Trophoblast cell (in vitro differentiated cells and primary cell): ENCODE results near the gene GAPDHS.

Source experiments
- DNase-seq, 2 donors: peaks; one replicate each; pipeline ENCODE4 v3.0.0-alpha.2; 2016
- H2AFZ ChIP-seq: 2 replicates; pipeline ENCODE4 v1.6.1; 2013; ENCODE audit warnings: low read length, moderate library complexity, mild to moderate bottlenecking; ENCODE audit not compliant: insufficient read depth, poor library complexity
- H2AK5ac ChIP-seq: 2 replicates; pipeline ENCODE4 v1.6.1; 2013; ENCODE audit warnings: mild to moderate bottlenecking, low read length
- H2BK120ac ChIP-seq: 2 replicates; pipeline ENCODE4 v1.6.1; 2013; ENCODE audit warnings: low read length, mild to moderate bottlenecking, moderate library complexity; ENCODE audit not compliant: insufficient read depth, poor library complexity
- H2BK12ac ChIP-seq: 2 replicates; pipeline ENCODE4 v1.6.1; 2013; ENCODE audit warnings: mild to moderate bottlenecking, low read length, moderate library complexity
- H2BK5ac ChIP-seq: 2 replicates; pipeline ENCODE4 v1.6.1; 2013; ENCODE audit warnings: low read length, low read depth, moderate library complexity, mild to moderate bottlenecking; ENCODE audit not compliant: poor library complexity
- H3K14ac ChIP-seq: 2 replicates; pipeline ENCODE4 v1.6.1; 2013; ENCODE audit warnings: mild to moderate bottlenecking, low read length
- H3K18ac ChIP-seq: 2 replicates; pipeline ENCODE4 v1.6.1; 2013; ENCODE audit warnings: mild to moderate bottlenecking, low read length
- H3K23ac ChIP-seq: 2 replicates; pipeline ENCODE4 v1.6.1; 2013; ENCODE audit warnings: low read length
- H3K27ac ChIP-seq: 2 replicates; pipeline ENCODE4 v1.5.1; 2013; ENCODE audit warnings: low read depth, mild to moderate bottlenecking, inconsistent platforms, low read length, moderate library complexity
- H3K27me3 ChIP-seq: 2 replicates; pipeline ENCODE4 v1.6.1; 2013; ENCODE audit warnings: inconsistent platforms, mild to moderate bottlenecking, low read length, moderate library complexity; ENCODE audit not compliant: insufficient read depth
- H3K36me3 ChIP-seq, 2 experiments: 1 replicate in 1 of 2; 2 replicates in 1 of 2; pipeline ENCODE4 v1.6.1; 2013; ENCODE audit warnings: low read length in 2 of 2, mild to moderate bottlenecking in 2 of 2, moderate library complexity in 1 of 2; ENCODE audit not compliant: insufficient read depth in 2 of 2, control insufficient read depth in 1 of 2
- H3K4ac ChIP-seq: 2 replicates; pipeline ENCODE4 v1.6.1; 2013; ENCODE audit warnings: low read depth, mild to moderate bottlenecking, low read length, moderate library complexity
- H3K4me1 ChIP-seq, 2 experiments: 1 replicate in 1 of 2; 2 replicates in 1 of 2; pipeline ENCODE4 v1.6.1; 2013; ENCODE audit warnings: low read length in 2 of 2, mild to moderate bottlenecking in 2 of 2, moderate library complexity in 1 of 2; ENCODE audit not compliant: insufficient read depth in 2 of 2, control insufficient read depth in 1 of 2
- H3K4me2 ChIP-seq: 2 replicates; pipeline ENCODE4 v1.6.1; 2013; ENCODE audit warnings: inconsistent platforms, mild to moderate bottlenecking, low read length, moderate library complexity
- H3K4me3 ChIP-seq: 2 replicates; pipeline ENCODE4 v1.5.1; 2013; ENCODE audit warnings: mild to moderate bottlenecking, low read depth, low read length, inconsistent platforms
- H3K79me1 ChIP-seq: one replicate; pipeline ENCODE4 v1.6.1; 2013; ENCODE audit warnings: low read length
- H3K79me2 ChIP-seq: 2 replicates; pipeline ENCODE4 v1.6.1; 2013; ENCODE audit warnings: low read length, mild to moderate bottlenecking; ENCODE audit not compliant: control insufficient read depth, insufficient read depth, poor library complexity
- H3K9ac ChIP-seq: 2 replicates; pipeline ENCODE4 v1.6.1; 2013; ENCODE audit warnings: mild to moderate bottlenecking, low read length
- H3K9me3 ChIP-seq: 2 replicates; pipeline ENCODE4 v1.6.1; 2013; ENCODE audit warnings: low read depth, mild to moderate bottlenecking, control low read depth, inconsistent platforms, low read length; ENCODE audit not compliant: insufficient read depth
- H4K12ac ChIP-seq: 2 replicates; pipeline ENCODE4 v1.6.1; 2013; ENCODE audit warnings: low read depth, mild to moderate bottlenecking, low read length, moderate library complexity
- H4K8ac ChIP-seq: 2 replicates; pipeline ENCODE4 v1.6.1; 2013; ENCODE audit warnings: low read depth, mild to moderate bottlenecking, low read length, moderate library complexity
- H4K91ac ChIP-seq: one replicate; pipeline ENCODE4 v1.6.1; 2013; ENCODE audit warnings: low read depth, mild to moderate bottlenecking, low read length, moderate library complexity
- WGBS: extraction: QIAGEN DNeasy Blood & Tissue Kit; methylation state at CpG from one replicate; pipeline ENCODE4 v1.1.7; 2013; ENCODE audit warnings: missing lambda C conversion rate; ENCODE audit not compliant: insufficient read length, insufficient coverage; ENCODE audit errors: extremely low coverage; 5-methylcytosine and 5-hydroxymethylcytosine counted together

The GAPDHS gene

DNA sequence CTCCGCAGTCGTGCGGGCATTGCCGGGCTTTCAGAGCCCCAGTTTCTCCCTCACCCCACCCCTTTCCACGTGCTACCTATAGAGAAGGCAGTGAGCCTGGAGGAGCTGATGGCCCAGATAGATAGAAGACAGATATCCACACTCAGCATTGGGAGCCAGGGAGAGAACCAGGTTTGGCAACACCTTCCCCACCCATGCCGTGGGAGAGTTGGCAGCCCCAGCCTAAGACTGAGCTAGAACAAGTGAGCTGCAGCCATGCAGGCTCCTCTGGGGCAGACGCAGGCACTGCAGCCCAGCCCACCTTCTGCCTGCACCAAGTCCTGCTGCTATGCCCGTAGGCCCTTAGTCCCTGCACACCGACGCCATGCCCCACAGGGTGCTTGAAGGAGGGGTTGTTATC lies 32.6 kb upstream of the GAPDHS start:
- no peaks in the 10 kb centered on the region for H3K9me3 ChIP-seq
- H2AFZ ChIP-seq: no peak overlapping the region
- no peak overlapping the region for H3K4me3 ChIP-seq
- H3K4ac ChIP-seq: no peak overlapping the region
- peaks cover 46 to 51% of the 10 kb centered on the region in 2 experiments for H3K36me3 ChIP-seq
- H4K8ac ChIP-seq: no peak overlapping the region
- no peak overlapping the region for H3K27ac ChIP-seq
- no peak overlapping the region for H3K14ac ChIP-seq
- no peaks in the 10 kb centered on the region for H3K4me1 ChIP-seq
- no peak overlapping the region for H2BK120ac ChIP-seq
- H4K91ac ChIP-seq: no peak overlapping the region
- H3K79me1 ChIP-seq: no peaks in the 10 kb centered on the region
- WGBS: no CpG with 5 or more reads among the region's 10 CpGs
- no peak overlapping the region for H3K9ac ChIP-seq
- H2AK5ac ChIP-seq: no peak overlapping the region
- no peak overlapping the region for H3K18ac ChIP-seq
- no peak overlapping the region for H3K4me2 ChIP-seq
- H4K12ac ChIP-seq: no peak overlapping the region
- no peaks in the 10 kb centered on the region for H3K27me3 ChIP-seq
- no peak overlapping the region for H3K23ac ChIP-seq
- H2BK12ac ChIP-seq: no peak overlapping the region
- no peak overlapping the region for H2BK5ac ChIP-seq
- no peak for DNase-seq
- no peaks in the 10 kb centered on the region for H3K79me2 ChIP-seq

DNA sequence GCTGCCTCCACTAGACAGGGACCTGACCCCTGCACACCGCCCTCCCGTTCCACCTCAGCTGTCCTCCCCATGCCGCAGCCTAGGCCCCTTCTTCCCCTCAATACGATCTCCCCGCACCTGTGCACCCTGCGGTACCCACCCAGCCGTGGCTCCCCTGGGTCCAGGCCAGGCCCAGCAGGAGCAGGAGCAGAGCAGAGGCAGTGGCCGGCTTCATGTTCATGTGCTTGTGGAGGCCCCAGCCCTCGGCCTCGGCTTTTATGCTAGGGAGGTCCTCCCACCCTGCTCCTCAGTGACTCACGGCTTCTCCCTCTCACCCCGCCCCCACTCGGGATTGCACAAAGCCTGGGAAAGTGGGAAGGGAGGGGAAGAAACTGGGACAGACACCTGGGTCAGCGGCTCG lies 31.6 kb upstream of the GAPDHS start:
- no peaks in the 10 kb centered on the region for H3K9me3 ChIP-seq

GRCh38 chr19:35502751-35503150 lies 30.5 kb upstream of the GAPDHS start:
- DNase-seq: no peak
- H3K4me3 ChIP-seq: no peak overlapping the region
- no peak overlapping the region for H4K12ac ChIP-seq
- H3K36me3 ChIP-seq: peaks cover 52 to 55% of the 10 kb centered on the region in 2 experiments
- H4K91ac ChIP-seq: no peak overlapping the region
- H2BK5ac ChIP-seq: no peak overlapping the region
- no peak overlapping the region for H3K23ac ChIP-seq
- no peaks in the 10 kb centered on the region for H3K9me3 ChIP-seq
- H3K27me3 ChIP-seq: no peaks in the 10 kb centered on the region
- H2AFZ ChIP-seq: no peak overlapping the region
- H3K27ac ChIP-seq: no peak overlapping the region
- no peak overlapping the region for H3K14ac ChIP-seq
- no peak overlapping the region for H3K18ac ChIP-seq
- H3K9ac ChIP-seq: no peak overlapping the region
- no peak overlapping the region for H3K4ac ChIP-seq
- H3K79me1 ChIP-seq: no peaks in the 10 kb centered on the region
- no peak overlapping the region for H2BK12ac ChIP-seq
- H4K8ac ChIP-seq: no peak overlapping the region
- WGBS: no CpG with 5 or more reads among the region's 4 CpGs
- H3K4me2 ChIP-seq: no peak overlapping the region
- H2BK120ac ChIP-seq: no peak overlapping the region
- H2AK5ac ChIP-seq: no peak overlapping the region
- H3K4me1 ChIP-seq: no peaks in the 10 kb centered on the region
- no peaks in the 10 kb centered on the region for H3K79me2 ChIP-seq

More for the DNA sequence above, 31.6 kb upstream of the GAPDHS start:
- H3K23ac ChIP-seq: no peak overlapping the region
- no peak overlapping the region for H3K9ac ChIP-seq
- no peak overlapping the region for H2BK120ac ChIP-seq
- no peak overlapping the region for H3K27ac ChIP-seq
- no peaks in the 10 kb centered on the region for H3K79me1 ChIP-seq
- DNase-seq: no peak
- no peak overlapping the region for H2BK12ac ChIP-seq
- WGBS: no CpG with 5 or more reads among the region's 15 CpGs
- H3K4me3 ChIP-seq: no peak overlapping the region
- H3K79me2 ChIP-seq: no peaks in the 10 kb centered on the region
- H3K4ac ChIP-seq: no peak overlapping the region
- H3K4me1 ChIP-seq: no peaks in the 10 kb centered on the region
- no peak overlapping the region for H3K4me2 ChIP-seq
- H2AK5ac ChIP-seq: no peak overlapping the region
- no peak overlapping the region for H2BK5ac ChIP-seq
- H3K36me3 ChIP-seq: peaks cover 52 to 56% of the 10 kb centered on the region in 2 experiments
- H3K14ac ChIP-seq: no peak overlapping the region
- no peak overlapping the region for H2AFZ ChIP-seq
- no peak overlapping the region for H4K12ac ChIP-seq
- H4K91ac ChIP-seq: no peak overlapping the region
- no peaks in the 10 kb centered on the region for H3K27me3 ChIP-seq
- no peak overlapping the region for H3K18ac ChIP-seq
- no peak overlapping the region for H4K8ac ChIP-seq

- Histone ChIP-seq H4K91ac (no peak overlapping the region), H3K79me1 (peaks cover 7% of the 10 kb centered on the region), H3K14ac (no peak overlapping the region), H2BK12ac (no peak overlapping the region), H3K27ac (no peak overlapping the region), H4K8ac (no peak overlapping the region), H3K4me2 (no peak overlapping the region), H3K4me3 (no peak overlapping the region), H2BK5ac (no peak overlapping the region), H3K18ac (no peak overlapping the region), H3K4me1 (peaks cover 3 to 5% of the 10 kb centered on the region in 2 experiments), H3K27me3 (no peaks in the 10 kb centered on the region), H2BK120ac (no peak overlapping the region), H4K12ac (no peak overlapping the region), H3K4ac (no peak overlapping the region), H3K79me2 (peaks cover 4% of the 10 kb centered on the region), H3K9ac (no peak overlapping the region), H3K9me3 (no peaks in the 10 kb centered on the region), H3K23ac (no peak overlapping the region), H3K36me3 (peaks cover 34 to 35% of the 10 kb centered on the region in 2 experiments), H2AK5ac (no peak overlapping the region), H2AFZ (no peak overlapping the region)
- WGBS: no CpG with 5 or more reads among the region's 7 CpGs
- DNase-seq: no peak
Observed at GRCh38 chr19:35506011-35506410, 27.2 kb upstream of the GAPDHS start.
